HEK293T (cell line): ENCODE results near the gene CHMP1A.

Experiments
- CTCF ChIA-PET: fragments of 350-600 bp; formaldehyde crosslinking; extraction: SDS; loops from one replicate; lab custom pipeline; 2021; ENCODE audit warnings: antibody characterized with exemption, inconsistent platforms; lab: Yijun Ruan, JAX
- POLR2A ChIA-PET: fragments of 350-600 bp; formaldehyde crosslinking; extraction: SDS; loops from one replicate; lab custom pipeline; 2020; ENCODE audit warnings: antibody characterized with exemption, inconsistent platforms; lab: Yijun Ruan, JAX
- DNase-seq: peaks from one replicate; pipeline ENCODE4 v3.0.0; 2012; ENCODE audit warnings: mixed read lengths; ENCODE audit errors: extremely low spot score
- ARNT ChIP-seq: fragments of 450-650 bp; IDR thresholded peaks from 2 replicates; pipeline ENCODE4 v1.6.1; 2017; ENCODE audit warnings: mild to moderate bottlenecking
- BHLHE40 ChIP-seq: fragments of 450-650 bp; IDR thresholded peaks from 2 replicates; pipeline ENCODE4 v1.6.1; 2016; ENCODE audit warnings: mild to moderate bottlenecking, moderate library complexity, borderline replicate concordance
- CTBP1 ChIP-seq: fragments of 450-650 bp; IDR thresholded peaks from 2 replicates; pipeline ENCODE4 v1.6.1; 2016; ENCODE audit warnings: borderline replicate concordance
- ELF4 ChIP-seq: fragments of 450-650 bp; IDR thresholded peaks from 2 replicates; pipeline ENCODE4 v1.6.1; 2017; ENCODE audit warnings: antibody characterized with exemption
- FOXA1 ChIP-seq: fragments of 450-650 bp; IDR thresholded peaks from 2 replicates; pipeline ENCODE4 v1.6.1; 2016; ENCODE audit warnings: mild to moderate bottlenecking
- FOXK2 ChIP-seq: fragments of 450-650 bp; IDR thresholded peaks from 2 replicates; pipeline ENCODE4 v1.6.1; 2016; ENCODE audit warnings: mild to moderate bottlenecking
- FOXM1 ChIP-seq: fragments of 450-650 bp; IDR thresholded peaks from 2 replicates; pipeline ENCODE4 v1.6.1; 2017; ENCODE audit warnings: mild to moderate bottlenecking, borderline replicate concordance
- HDGF ChIP-seq: fragments of 450-650 bp; IDR thresholded peaks from 2 replicates; pipeline ENCODE4 v1.6.1; 2017; ENCODE audit warnings: antibody characterized with exemption, borderline replicate concordance
- L3MBTL2 ChIP-seq: fragments of 450-650 bp; conservative IDR thresholded peaks from 2 replicates; pipeline ENCODE4 v1.6.1; 2016; ENCODE audit warnings: mild to moderate bottlenecking
- LEF1 ChIP-seq: fragments of 450-650 bp; IDR thresholded peaks from 2 replicates; pipeline ENCODE4 v1.6.1; 2017; ENCODE audit warnings: mild to moderate bottlenecking, borderline replicate concordance
- NFRKB ChIP-seq: fragments of 450-650 bp; IDR thresholded peaks from 2 replicates; pipeline ENCODE4 v1.6.1; 2016; ENCODE audit warnings: mild to moderate bottlenecking, moderate library complexity
- PKNOX1 ChIP-seq: fragments of 450-650 bp; IDR thresholded peaks from 2 replicates; pipeline ENCODE4 v1.6.1; 2016
- SP1 ChIP-seq: fragments of 450-650 bp; IDR thresholded peaks from 2 replicates; pipeline ENCODE4 v1.6.1; 2017
- SUZ12 ChIP-seq: fragments of 450-650 bp; IDR thresholded peaks from 2 replicates; pipeline ENCODE4 v1.6.1; 2016; ENCODE audit warnings: mild to moderate bottlenecking
- TARDBP ChIP-seq: fragments of 450-650 bp; IDR thresholded peaks from 2 replicates; pipeline ENCODE4 v1.6.1; 2016
- ZNF384 ChIP-seq: fragments of 450-650 bp; IDR thresholded peaks from 2 replicates; pipeline ENCODE4 v1.6.1; 2016

CHMP1A gene

GRCh38 chr16:89657442-89658220 lies at the start of gene CHMP1A, which contains the start of gene SPATA33:
Gene CHMP1A (minus strand): TSS chr16:89657708. CDS start chr16:89657588, 120 bp downstream.
Gene SPATA33 (plus strand): TSS chr16:89657836. CDS start chr16:89657912, 76 bp downstream.
- peak; percentile 99 for DNase-seq
- no peak for TF ChIP-seq BHLHE40
- peak; percentile 82; the same call in 1 of the 2 replicates for TF ChIP-seq L3MBTL2
- TF ChIP-seq ELF4 = peak; percentile 89
- CTCF ChIA-PET = no interaction called here
- POLR2A ChIA-PET = interaction anchor here (0.6 to 1.0 kb wide), 2 partner anchors 11 to 29 kb away, joined by 3 read pairs; partner anchors contain the start of gene CDK10

GRCh38 chr16:89706518-89707260 lies 49.2 kb upstream of the CHMP1A start:
- POLR2A ChIA-PET = interaction anchor here (0.7 to 2.2 kb wide), 11 partner anchors 8 to 166 kb away, joined by 3 to 14 read pairs (median 4); partner anchors contain the start of genes CDK10, TCF25 and VPS9D1
- TF ChIP-seq FOXK2 (no peak), ELF4 (no peak), LEF1 (no peak), ZNF384 (no peak), PKNOX1 (no peak), SP1 (no peak), FOXA1 (no peak), CTBP1 (no peak), L3MBTL2 (no peak), ARNT (no peak), SUZ12 (no peak), FOXM1 (no peak), BHLHE40 (no peak), TARDBP (no peak), HDGF (no peak), NFRKB (no peak)
- DNase-seq = no peak
- CTCF ChIA-PET = interaction anchor here (0.7 to 2.4 kb wide), 10 partner anchors 8 to 212 kb away, joined by 3 to 10 read pairs (median 4); partner anchors contain the start of genes CDK10 and MC1R

- ChIA-PET CTCF (interaction anchor here (0.8 to 2.4 kb wide), 3 partner anchors 10 to 89 kb away, joined by 4 to 10 read pairs (median 5); no protein-coding TSS in a partner anchor), POLR2A (interaction anchor here (0.5 to 1.3 kb wide), 4 partner anchors 9 to 1584 kb away, joined by 3 to 8 read pairs (median 4); partner anchors contain the start of gene VPS9D1)
- TF ChIP-seq ZNF384 = no peak
- no peak for TF ChIP-seq LEF1
- TF ChIP-seq CTBP1 = no peak
- no peak for TF ChIP-seq HDGF
- TF ChIP-seq FOXM1 = no peak
- TF ChIP-seq ARNT = no peak
- TF ChIP-seq TARDBP = no peak
- no peak for TF ChIP-seq NFRKB
- no peak for TF ChIP-seq FOXA1
- TF ChIP-seq SUZ12 = no peak
- TF ChIP-seq L3MBTL2 = no peak
- no peak for TF ChIP-seq PKNOX1
- TF ChIP-seq BHLHE40 = no peak
- TF ChIP-seq ELF4 = no peak
- DNase-seq = no peak
Measured at GRCh38 chr16:89705006-89705405, 47.5 kb upstream of the CHMP1A start.

- no peak for TF ChIP-seq ELF4
- TF ChIP-seq SUZ12 = no peak
- no peak for TF ChIP-seq PKNOX1
- no peak for TF ChIP-seq LEF1
- no peak for TF ChIP-seq HDGF
- no peak for TF ChIP-seq CTBP1
- no peak for TF ChIP-seq BHLHE40
- no peak for TF ChIP-seq SP1
- no peak for TF ChIP-seq L3MBTL2
- TF ChIP-seq ARNT = no peak
- TF ChIP-seq ZNF384 = no peak
- no peak for TF ChIP-seq FOXA1
- no peak for TF ChIP-seq FOXK2
- no peak for TF ChIP-seq TARDBP
- TF ChIP-seq FOXM1 = no peak
- no peak for DNase-seq
- ChIA-PET POLR2A (interaction anchor here (0.5 to 0.7 kb wide), 2 partner anchors 159 to 1583 kb away, joined by 3 to 4 read pairs; no protein-coding TSS in a partner anchor), CTCF (no interaction called here)
Measured at GRCh38 chr16:89704281-89704680, 46.8 kb upstream of the CHMP1A start.
